Measurements from ENCODE around the gene PRICKLE1. TPM values are rescaled to one million over a fixed set of nuclear protein-coding genes. Genes with fewer than 3 reads are reported as not detected.

Gene PRICKLE1
- total and polyA plus RNA-seq, 2 of the 4 experiments (the other 2 are of a cell fraction), result 21.3 to 21.7 TPM

- no peak for ATAC-seq (ENCODE audit: low read depth)
- Histone ChIP-seq H2BK15ac (ENCODE audit: low read depth, low read length) (no peak overlapping the region), H4K5ac (ENCODE audit: low read depth, low read length) (no peak overlapping the region), H2BK120ac (ENCODE audit: low read depth, low read length) (no peak overlapping the region), H2BK20ac (ENCODE audit: low read depth, low read length) (no peak overlapping the region), H2BK5ac (ENCODE audit: low read depth, low read length, poor library complexity, severe bottlenecking) (no peak overlapping the region), H3K27me3 (ENCODE audit: control insufficient read depth, insufficient read depth, low read length) (no peaks in the 10 kb centered on the region), H2AK9ac (replicated peaks; ENCODE audit: low read depth, low read length, poor library complexity) (no peak overlapping the region), H4K20me1 (ENCODE audit: insufficient read depth, low read length) (no peaks in the 10 kb centered on the region), H3K4ac (ENCODE audit: low read depth, low read length) (no peak overlapping the region), H3K9me3 (ENCODE audit: control insufficient read depth, insufficient read depth, low read length) (no peaks in the 10 kb centered on the region), H2AK5ac (ENCODE audit: low read depth, low read length) (no peak overlapping the region), H3K27ac (ENCODE audit: insufficient read depth, low read length) (no peak overlapping the region), H3K18ac (ENCODE audit: low read depth, low read length) (no peak overlapping the region), H3K23ac (ENCODE audit: low read depth, low read length) (no peak overlapping the region), H3K4me1 (ENCODE audit: control insufficient read depth, insufficient read depth, low read length) (no peaks in the 10 kb centered on the region; the same call in 1 of the 2 replicates), H3K79me1 (ENCODE audit: low read depth in 1 of 2, low read length in 2 of 2) (peaks cover 4 to 19% of the 10 kb centered on the region in 2 experiments; a peak in 2 of 4 replicates), H3K9ac (ENCODE audit: low read depth, low read length) (no peak overlapping the region), H3K36me3 (ENCODE audit: control insufficient read depth, insufficient read depth, low read length) (no peaks in the 10 kb centered on the region), H3K4me2 (ENCODE audit: low read depth, low read length) (no peak overlapping the region), H4K8ac (ENCODE audit: low read depth in 2 of 2, low read length in 2 of 2) (no peak overlapping the region), H3K9me1 (ENCODE audit: insufficient read depth, low read length) (no peaks in the 10 kb centered on the region; the same call in 1 of the 2 replicates), H2AFZ (replicated peaks; ENCODE audit: low read length, poor library complexity) (no peak overlapping the region), H3K14ac (replicated peaks; ENCODE audit: low read depth, low read length) (no peak overlapping the region), H3K4me3 (ENCODE audit: insufficient read depth, low read depth, low read length) (no peak overlapping the region), H4K91ac (ENCODE audit: insufficient read depth, low read depth, low read length) (no peak overlapping the region), H3K56ac (ENCODE audit: extremely low read depth, insufficient read depth, low read length) (no peak overlapping the region)
- ChIA-PET CTCF (interaction anchor here (0.7 to 0.8 kb wide), 2 partner anchors 12 to 24 kb away, joined by 3 to 7 read pairs; no protein-coding TSS in a partner anchor), POLR2A (ENCODE audit: unreplicated experiment) (no interaction called here)
- TF ChIP-seq MXI1 (IDR thresholded peaks at IDR 0.05; ENCODE audit: borderline replicate concordance, low read depth, low read length) (no peak), MAFK (IDR thresholded peaks at IDR 0.05; ENCODE audit: low read depth, low read length) (peak; percentile 92)
- intact Hi-C loops (cut with micrococcal nuclease), result no loop called here
- no CpG with 5 or more reads among the region's 3 CpGs for WGBS, 2 experiments (ENCODE audit: extremely low coverage in 2 of 2, insufficient read length in 1 of 2)
- in situ Hi-C loops (cut with MboI; ENCODE audit: low sequenced_read_pairs), result no loop called here
- DNase-seq, result no peak
- dilution Hi-C loops (cut with HindIII; ENCODE audit: low sequenced_read_pairs, unreplicated experiment), result no loop called here
- no TSS peak for BruUV-seq (replicated peaks)
Observed at GRCh38 chr12:42538203-42538602, 51.3 kb downstream of the PRICKLE1 start.
